RWPE1 (cell line): ENCODE data around the gene C1orf53.
"Not testable (repeated sequence)": the region's sequence is repeated elsewhere in the genome, so short reads cannot be mapped to it uniquely, and the experiment has no call there.

ENCODE experiments used
- CTCF ChIA-PET: fragments of 350-600 bp; sonication (Branson Sonifier 250); formaldehyde crosslinking; extraction: SDS; loops from one replicate; lab custom pipeline; 2021; lab: Yijun Ruan, JAX
- POLR2A ChIA-PET: fragments of 400-600 bp; formaldehyde crosslinking; extraction: SDS; loops from one replicate; lab custom pipeline; 2020; ENCODE audit warnings: antibody characterized with exemption; ENCODE audit not compliant: low non-redundant PET; lab: Yijun Ruan, JAX
- DNase-seq: peaks from one replicate; pipeline ENCODE4 v3.0.0; 2012; ENCODE audit warnings: low spot score
- H3K27ac ChIP-seq: fragments of 450-650 bp; 2 replicates; pipeline ENCODE4 v1.5.1; 2017
- TF ChIP-seq, protein P1 (sequence below): fragments of 450-650 bp; conservative IDR thresholded peaks from 2 replicates; pipeline ENCODE4 v1.5.1; 2017; ENCODE audit warnings: low read depth, mild to moderate bottlenecking

The C1orf53 gene

DNA sequence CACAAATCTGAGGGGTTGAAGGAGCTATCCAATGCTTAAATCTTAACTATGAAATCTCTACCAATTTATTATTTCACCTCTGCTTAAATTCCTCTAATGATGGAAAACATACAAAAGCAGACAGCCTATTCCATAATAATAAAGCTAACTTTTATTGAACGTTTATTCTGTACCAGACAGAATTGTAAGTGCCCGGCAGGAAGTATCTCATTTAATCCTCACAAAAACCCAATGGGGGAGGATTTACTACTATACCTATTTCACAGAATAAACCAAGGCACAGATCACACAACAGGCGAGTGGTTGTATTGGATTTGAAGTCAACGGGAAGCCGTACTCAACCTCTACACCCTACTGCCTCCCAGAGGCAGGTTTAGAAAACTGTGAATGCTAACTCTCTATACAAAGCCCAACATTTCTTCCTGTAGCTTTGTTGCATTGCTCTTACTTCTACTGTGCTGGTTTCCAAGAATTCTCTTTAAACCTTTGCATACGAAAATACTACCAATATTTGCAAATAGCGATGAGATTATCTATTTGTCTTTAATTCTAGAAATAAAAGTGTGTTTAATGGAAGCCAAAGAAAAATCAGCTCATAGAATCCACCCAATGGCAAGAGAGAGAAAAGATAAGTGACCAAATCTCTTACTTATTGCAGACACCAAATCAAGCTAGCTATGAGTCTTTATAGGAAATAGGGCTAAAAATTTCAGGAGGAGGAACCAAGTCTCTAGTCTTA lies 33.5 kb upstream of the C1orf53 start:
- DNase-seq: peak; percentile 82
- TF ChIP-seq, protein P1, sequence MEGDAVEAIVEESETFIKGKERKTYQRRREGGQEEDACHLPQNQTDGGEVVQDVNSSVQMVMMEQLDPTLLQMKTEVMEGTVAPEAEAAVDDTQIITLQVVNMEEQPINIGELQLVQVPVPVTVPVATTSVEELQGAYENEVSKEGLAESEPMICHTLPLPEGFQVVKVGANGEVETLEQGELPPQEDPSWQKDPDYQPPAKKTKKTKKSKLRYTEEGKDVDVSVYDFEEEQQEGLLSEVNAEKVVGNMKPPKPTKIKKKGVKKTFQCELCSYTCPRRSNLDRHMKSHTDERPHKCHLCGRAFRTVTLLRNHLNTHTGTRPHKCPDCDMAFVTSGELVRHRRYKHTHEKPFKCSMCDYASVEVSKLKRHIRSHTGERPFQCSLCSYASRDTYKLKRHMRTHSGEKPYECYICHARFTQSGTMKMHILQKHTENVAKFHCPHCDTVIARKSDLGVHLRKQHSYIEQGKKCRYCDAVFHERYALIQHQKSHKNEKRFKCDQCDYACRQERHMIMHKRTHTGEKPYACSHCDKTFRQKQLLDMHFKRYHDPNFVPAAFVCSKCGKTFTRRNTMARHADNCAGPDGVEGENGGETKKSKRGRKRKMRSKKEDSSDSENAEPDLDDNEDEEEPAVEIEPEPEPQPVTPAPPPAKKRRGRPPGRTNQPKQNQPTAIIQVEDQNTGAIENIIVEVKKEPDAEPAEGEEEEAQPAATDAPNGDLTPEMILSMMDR: no peak; the same call in 1 of the 2 replicates
- H3K27ac ChIP-seq: no peak overlapping the region
- ChIA-PET POLR2A (no interaction called here), CTCF (interaction anchor here (0.5 to 2.6 kb wide), 57 partner anchors 9 to 1616 kb away, joined by 3 to 65 read pairs (median 4); partner anchors contain the start of genes C1orf53 and DENND1B)

GRCh38 chr1:197869490-197870077 lies 32.8 kb upstream of the C1orf53 start:
- TF ChIP-seq, protein P1: no peak
- DNase-seq: no peak
- H3K27ac ChIP-seq: no peak overlapping the region
- POLR2A ChIA-PET: interaction anchor here (0.5 kb wide), 1 partner anchor 108 kb away, joined by 4 read pairs; no protein-coding TSS in a partner anchor
- CTCF ChIA-PET: interaction anchor here (0.5 to 2.6 kb wide), 44 partner anchors 9 to 1616 kb away, joined by 3 to 65 read pairs (median 5); partner anchors contain the start of genes C1orf53 and DENND1B

GRCh38 chr1:197876894-197877293 lies 25.5 kb upstream of the C1orf53 start:
- TF ChIP-seq, protein P1: no peak
- no peak for DNase-seq
- H3K27ac ChIP-seq: no peak overlapping the region
- CTCF ChIA-PET: interaction anchor here (0.7 to 1.0 kb wide), 2 partner anchors 9 to 305 kb away, joined by 3 to 6 read pairs; no protein-coding TSS in a partner anchor
- POLR2A ChIA-PET: no interaction called here

- H3K27ac ChIP-seq, POLR2A ChIA-PET, DNase-seq: not testable (repeated sequence)
- CTCF ChIA-PET: interaction anchor here (0.7 kb wide), 1 partner anchor 44 kb away, joined by 4 read pairs; no protein-coding TSS in a partner anchor
Measured at GRCh38 chr1:197880385-197880784, 22.0 kb upstream of the C1orf53 start.

DNA sequence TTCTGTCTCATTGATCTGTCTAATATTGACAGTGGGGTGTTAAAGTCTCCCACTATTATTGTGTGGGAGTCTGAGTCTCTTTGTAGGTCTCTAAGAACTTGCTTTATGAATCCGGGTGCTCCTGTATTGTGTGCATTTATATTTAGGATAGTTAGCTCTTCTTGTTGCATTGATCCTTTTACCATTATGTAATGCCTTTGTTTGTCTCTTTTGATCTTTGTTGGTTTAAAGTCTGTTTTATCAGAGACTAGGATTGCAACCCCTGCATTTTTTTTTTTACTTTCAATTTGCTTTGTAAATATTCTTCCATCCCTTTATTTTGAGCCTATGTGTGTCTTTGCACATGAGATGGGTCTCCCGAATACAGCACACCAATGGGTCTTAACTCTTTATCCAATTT lies 20.2 kb upstream of the C1orf53 start:
- POLR2A ChIA-PET, DNase-seq, H3K27ac ChIP-seq: not testable (repeated sequence)
- CTCF ChIA-PET: interaction anchor here (0.6 to 1.0 kb wide), 3 partner anchors 14 to 171 kb away, joined by 3 to 5 read pairs (median 3); no protein-coding TSS in a partner anchor

DNA sequence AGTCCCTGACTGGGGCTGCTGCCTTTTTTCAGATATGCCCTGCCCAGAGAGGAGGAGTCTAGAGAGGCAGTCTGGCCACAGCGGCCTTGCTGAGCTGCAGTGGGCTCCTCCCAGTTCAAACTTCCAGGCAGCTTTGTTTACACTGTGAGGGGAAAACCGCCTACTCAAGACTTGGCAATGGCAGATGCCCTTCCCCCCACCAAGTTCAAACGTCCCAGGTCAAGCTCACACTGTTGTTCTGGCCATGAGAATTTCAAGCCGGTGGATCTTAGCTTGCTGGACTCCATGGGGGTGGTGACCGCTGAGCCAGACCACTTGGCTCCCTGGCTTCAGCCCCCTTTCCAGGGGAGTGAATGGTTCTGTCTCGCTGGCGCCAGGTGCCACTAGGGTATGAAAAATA lies 18.3 kb upstream of the C1orf53 start:
- POLR2A ChIA-PET: no interaction called here
- CTCF ChIA-PET: interaction anchor here (1.5 kb wide), 1 partner anchor 20 kb away, joined by 3 read pairs; no protein-coding TSS in a partner anchor
- no peak for DNase-seq
- TF ChIP-seq, protein P1: no peak
- no peak overlapping the region for H3K27ac ChIP-seq

DNA sequence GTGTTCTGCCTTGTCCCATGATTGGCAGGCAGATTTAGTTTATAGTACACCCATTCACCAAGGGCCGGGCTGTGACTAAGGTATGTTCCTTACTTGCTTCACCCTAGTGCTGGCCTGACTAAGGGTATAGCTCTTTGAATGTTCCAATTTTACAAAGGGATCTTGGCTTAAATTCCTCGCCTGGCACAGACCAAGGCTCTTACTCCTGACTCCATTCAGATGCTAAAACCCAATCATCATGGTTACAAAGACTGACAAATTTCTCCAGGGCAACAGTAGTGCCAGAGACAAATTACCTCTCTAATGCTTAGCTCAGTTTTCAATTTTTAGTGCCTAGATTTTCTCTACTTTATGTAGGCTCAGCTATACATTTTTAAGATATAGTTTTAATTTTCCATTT lies 11.5 kb upstream of the C1orf53 start:
- TF ChIP-seq, protein P1: no peak
- ChIA-PET POLR2A (no interaction called here), CTCF (interaction anchor here (0.8 kb wide), 1 partner anchor 33 kb away, joined by 5 read pairs; no protein-coding TSS in a partner anchor)
- H3K27ac ChIP-seq: no peak overlapping the region
- no peak for DNase-seq
